HepG2 (cell line): Measurements from ENCODE around the gene PDE8B.

Experiments used
- ATF1 ChIP-seq: IDR thresholded peaks from 2 replicates; pipeline ENCODE4 v1.6.1; 2016; ENCODE audit warnings: mild to moderate bottlenecking, control low read depth
- CEBPB ChIP-seq: IDR thresholded peaks from 2 replicates; pipeline ENCODE4 v1.6.1; 2011; ENCODE audit warnings: low read depth, low read length, improper control_type of control experiment, borderline replicate concordance
- CTCF ChIP-seq: sonication (generic); formaldehyde crosslinking; IDR thresholded peaks from 2 replicates; pipeline ENCODE4 v1.5.0; 2020; ENCODE audit warnings: mild to moderate bottlenecking, missing genetic modification reagents, moderate library complexity
- EP300 ChIP-seq, 3 experiments: sonication (generic) in 1 of 3; formaldehyde crosslinking in 1 of 3; IDR thresholded peaks; 2 replicates each; pipeline versions ENCODE4 v1.5.1 to v1.6.1; 2011 to 2020; ENCODE audit warnings: low read depth in 2 of 3, low read length in 2 of 3, borderline replicate concordance in 1 of 3, improper control_type of control experiment in 1 of 3, mild to moderate bottlenecking in 1 of 3, missing genetic modification reagents in 1 of 3, moderate library complexity in 1 of 3
- FOXK1 ChIP-seq: sonication (generic); formaldehyde crosslinking; IDR thresholded peaks from 2 replicates; pipeline ENCODE4 v1.4.0; 2020; ENCODE audit warnings: low read depth, missing genetic modification reagents, borderline replicate concordance
- MAX ChIP-seq: IDR thresholded peaks from 2 replicates; pipeline ENCODE4 v1.6.1; 2012; ENCODE audit warnings: inconsistent platforms
- POLR2A ChIP-seq, 2 experiments: IDR thresholded peaks; 2 replicates each; pipeline ENCODE4 v1.6.1; 2011; ENCODE audit warnings: low read depth in 2 of 2, low read length in 2 of 2, mild to moderate bottlenecking in 1 of 2, moderate library complexity in 1 of 2; ENCODE audit not compliant: insufficient read depth in 1 of 2
- SP5 ChIP-seq: IDR thresholded peaks from 2 replicates; pipeline ENCODE4 v1.6.1; 2016; ENCODE audit warnings: low read depth, borderline replicate concordance
- TCF7L2 ChIP-seq: IDR thresholded peaks from 2 replicates; pipeline ENCODE4 v1.6.1; 2011; ENCODE audit warnings: mild to moderate bottlenecking, low read depth, low read length, moderate library complexity
- ZBTB42 ChIP-seq: sonication (generic); formaldehyde crosslinking; IDR thresholded peaks from 2 replicates; pipeline ENCODE4 v1.5.0; 2020; ENCODE audit warnings: mild to moderate bottlenecking, missing genetic modification reagents
- ZNF431 ChIP-seq: sonication (generic); formaldehyde crosslinking; IDR thresholded peaks from 2 replicates; pipeline ENCODE4 v1.9.0; 2022; ENCODE audit warnings: missing genetic modification reagents, low read depth, mild to moderate bottlenecking, borderline replicate concordance
- ZNF614 ChIP-seq: IDR thresholded peaks from 2 replicates; pipeline ENCODE4 v1.6.1; 2018; ENCODE audit warnings: missing biosample characterization, missing genetic modification reagents, inconsistent platforms, borderline replicate concordance
- ZNF713 ChIP-seq: sonication (generic); formaldehyde crosslinking; IDR thresholded peaks from 2 replicates; pipeline ENCODE4 v1.4.0; 2020; ENCODE audit warnings: mild to moderate bottlenecking, missing genetic modification reagents

GRCh38 chr5:77304388-77304787 is 93.9 kb downstream of the PDE8B start:
- no peak for TF ChIP-seq TCF7L2
- no peak for TF ChIP-seq CEBPB
- TF ChIP-seq POLR2A (IDR thresholded peaks at IDR 0.05; ENCODE audit: insufficient read depth in 1 of 2, low read depth in 2 of 2, low read length in 2 of 2) = no peak
- TF ChIP-seq ZNF713 (CRISPR knock-in tag) = no peak
- TF ChIP-seq CTCF (CRISPR knock-in tag) = no peak
- TF ChIP-seq ZNF614 (CRISPR knock-in tag) = no peak
- no peak for TF ChIP-seq ZNF431
- TF ChIP-seq ZBTB42 = no peak
- no peak for TF ChIP-seq EP300 (IDR thresholded peaks at IDR 0.05; ENCODE audit: low read depth in 2 of 2, low read length in 2 of 2)
- no peak for TF ChIP-seq EP300 (CRISPR knock-in tag; IDR thresholded peaks at IDR 0.05; ENCODE audit: borderline replicate concordance)
- TF ChIP-seq MAX = no peak
- TF ChIP-seq ATF1 (CRISPR knock-in tag) = no peak
- no peak for TF ChIP-seq FOXK1 (CRISPR knock-in tag)
- no peak for TF ChIP-seq SP5 (CRISPR knock-in tag)
